Heart right ventricle (tissue), 16 donors: ENCODE measurements around the gene USP32. TPM values are rescaled to one million over a fixed set of nuclear protein-coding genes. Genes with fewer than 3 reads are reported as not detected.

ENCODE experiments used
- ATAC-seq, 8 donors: fragments of 200-7000 bp; cut with Tn5 transposase; one replicate each; pipeline ENCODE4 v1.9.1; 2020; ENCODE audit warnings: mild to moderate bottlenecking in 8 of 8, moderate library complexity in 8 of 8, moderate number of reproducible peaks in 1 of 8
- DNase-seq, 2 donors: peaks; one replicate each; pipeline ENCODE4 v3.0.0-alpha.2; 2020
- H3K27ac ChIP-seq, 10 donors: fragments of 200-600 bp; sonication (generic) in 2 of 10; one replicate each; pipeline versions ENCODE4 v1.5.0 to v1.8.0; 2020 to 2022; ENCODE audit warnings: mild to moderate bottlenecking in 3 of 10
- H3K27me3 ChIP-seq, 7 donors: fragments of 200-600 bp; one replicate each; pipeline ENCODE4 v1.8.0; 2021 to 2022; ENCODE audit warnings: mild to moderate bottlenecking in 2 of 7
- H3K36me3 ChIP-seq, 9 donors: fragments of 200-600 bp; sonication (generic) in 1 of 9; one replicate each; pipeline versions ENCODE4 v1.5.0 to v1.8.0; 2020 to 2022; ENCODE audit warnings: mild to moderate bottlenecking in 2 of 9
- H3K4me1 ChIP-seq, 9 donors: fragments of 200-600 bp; sonication (generic) in 1 of 9; one replicate each; pipeline versions ENCODE4 v1.5.0 to v1.8.0; 2020 to 2022; ENCODE audit warnings: mild to moderate bottlenecking in 4 of 9
- H3K4me3 ChIP-seq, 10 donors: fragments of 200-600 bp; sonication (generic) in 2 of 10; one replicate each; pipeline versions ENCODE4 v1.5.0 to v1.8.0; 2020 to 2022; ENCODE audit warnings: mild to moderate bottlenecking in 7 of 10, moderate library complexity in 2 of 10
- H3K9me3 ChIP-seq, 11 donors: fragments of 200-600 bp in 10 of 11; sonication (generic) in 2 of 11; one replicate each; pipeline versions ENCODE4 v1.5.0 to v1.8.0; 2013 to 2022; ENCODE audit warnings: mild to moderate bottlenecking in 2 of 11, control low read depth in 1 of 11, moderate library complexity in 1 of 11
- WGBS, 2 donors: extraction: QIAGEN DNeasy Blood & Tissue Kit; methylation state at CpG; one replicate each; pipeline ENCODE4 v1.1.7; 2013; ENCODE audit warnings: inconsistent platforms in 1 of 2; 5-methylcytosine and 5-hydroxymethylcytosine counted together
- intact Hi-C, 10 donors: fragments of 100-400 bp; cut with DNase I; formaldehyde crosslinking; loops; one replicate each; pipeline versions ENCODE4 v1.11.1 to v1.14.2; 2022
- polyA plus RNA-seq, 2 donors: library from polyadenylated mRNA; stranded (reverse); fragments of 200-250 nt; gene quantifications; one replicate each; pipeline ENCODE4 v1.2.3, GENCODE V29; 2013
- total RNA-seq, 10 donors: library from RNA; stranded (reverse); fragmentation: NEBNext Ultra II Directional in 3 of 10; extraction: Animal tissue kit (Norgen Biotek cat#: 25700) in 3 of 10; gene quantifications; one replicate each; pipeline versions ENCODE4 v1.2.1 to v1.2.4, GENCODE V29; 2021 to 2023
- TF ChIP-seq, protein P1 (sequence below), 9 donors: fragments of 200-600 bp; sonication (generic) in 2 of 9; IDR thresholded peaks; one replicate each; pipeline versions ENCODE4 v1.5.0 to v1.8.0; 2021 to 2022; ENCODE audit warnings: antibody characterized with exemption in 9 of 9, mild to moderate bottlenecking in 5 of 9, moderate library complexity in 1 of 9
- donor health status: Arrhythmogenic right ventricular cardiomyopathy.
- donor health status: ischemic (EF 13 %, LVEDD 7.1; RV severe dilation, severe dysfunction).
- donor health status: healthy with polysubstance abuse.
- donor health status: DM: no; HTN: yes; CAD: no.
- donor health status: DM: no; HTN: no; CAD: no.
- donor health status: ischemic (EF 25% LVEDD 6.9; RV normal size, moderate dysfunction).
- donor health status: ischemic (EF 25% LVEDD 5.7; RV mildly dilated, moderate dysfunction).
- donor health status: healthy.
- donor health status: DM: yes; HTN: yes; CAD: no.
- donor health status: Ischemic cardiomyopathy.
- donor health status: ischemic (EF 35%, LVEDD 5.7; RV mildly dilated, moderate dysfunction).
- donor health status: nonischemic (EF 11% LVEDD 7.7; RV severe dilation, severe dysfunction).
- donor health status: DM: yes; HTN: yes; CAD: no.
- donor health status: PGD.
- donor health status: ischemic (EF 29% LVEDD 5.4; RV normal size, mild dysfunction).
- donor health status: nonischemic (EF 23%, LVEDD 6.1; RV moderate dilation, normal function).

Gene USP32
- total and polyA plus RNA-seq, 12 donors: 13.3 to 38.6 (median 29.3) TPM

DNA sequence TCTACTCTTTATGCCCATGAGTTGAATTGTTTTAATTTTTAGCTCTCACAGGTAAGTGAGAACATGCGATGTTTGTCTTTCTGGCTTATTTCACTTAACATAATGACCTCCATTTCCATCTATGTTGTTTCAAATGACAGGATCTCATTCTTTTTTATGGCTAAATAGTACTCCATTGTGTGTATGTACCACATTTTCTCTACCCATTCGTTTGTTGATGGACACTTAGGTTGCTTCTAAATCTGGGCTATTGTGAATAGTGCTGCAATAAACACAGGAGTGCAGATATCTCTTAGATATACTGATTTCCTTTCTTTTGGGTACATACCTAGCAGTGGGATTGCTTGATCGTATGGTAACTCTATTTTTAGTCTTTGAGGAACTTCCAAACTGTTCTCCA, 261.5 kb downstream of the USP32 start:
- TF ChIP-seq, protein P1, sequence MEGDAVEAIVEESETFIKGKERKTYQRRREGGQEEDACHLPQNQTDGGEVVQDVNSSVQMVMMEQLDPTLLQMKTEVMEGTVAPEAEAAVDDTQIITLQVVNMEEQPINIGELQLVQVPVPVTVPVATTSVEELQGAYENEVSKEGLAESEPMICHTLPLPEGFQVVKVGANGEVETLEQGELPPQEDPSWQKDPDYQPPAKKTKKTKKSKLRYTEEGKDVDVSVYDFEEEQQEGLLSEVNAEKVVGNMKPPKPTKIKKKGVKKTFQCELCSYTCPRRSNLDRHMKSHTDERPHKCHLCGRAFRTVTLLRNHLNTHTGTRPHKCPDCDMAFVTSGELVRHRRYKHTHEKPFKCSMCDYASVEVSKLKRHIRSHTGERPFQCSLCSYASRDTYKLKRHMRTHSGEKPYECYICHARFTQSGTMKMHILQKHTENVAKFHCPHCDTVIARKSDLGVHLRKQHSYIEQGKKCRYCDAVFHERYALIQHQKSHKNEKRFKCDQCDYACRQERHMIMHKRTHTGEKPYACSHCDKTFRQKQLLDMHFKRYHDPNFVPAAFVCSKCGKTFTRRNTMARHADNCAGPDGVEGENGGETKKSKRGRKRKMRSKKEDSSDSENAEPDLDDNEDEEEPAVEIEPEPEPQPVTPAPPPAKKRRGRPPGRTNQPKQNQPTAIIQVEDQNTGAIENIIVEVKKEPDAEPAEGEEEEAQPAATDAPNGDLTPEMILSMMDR (IDR thresholded peaks at IDR 0.05): no peak
- Histone ChIP-seq H3K27me3 (peaks cover 0 to 12% (median 0%) of the 10 kb centered on the region in 7 donors), H3K4me1 (peaks cover 0 to 20% (median 14%) of the 10 kb centered on the region in 9 donors), H3K27ac (no peak overlapping the region), H3K4me3 (no peak overlapping the region), H3K36me3 (peaks cover 0 to 16% (median 0%) of the 10 kb centered on the region in 9 donors), H3K9me3 (no peaks in the 10 kb centered on the region)
- 81 to 86% methylated on average over 3 of the region's 3 CpGs for WGBS, 2 donors
- ATAC-seq: no peak
- intact Hi-C loops: no loop called here
- no peak for DNase-seq

DNA sequence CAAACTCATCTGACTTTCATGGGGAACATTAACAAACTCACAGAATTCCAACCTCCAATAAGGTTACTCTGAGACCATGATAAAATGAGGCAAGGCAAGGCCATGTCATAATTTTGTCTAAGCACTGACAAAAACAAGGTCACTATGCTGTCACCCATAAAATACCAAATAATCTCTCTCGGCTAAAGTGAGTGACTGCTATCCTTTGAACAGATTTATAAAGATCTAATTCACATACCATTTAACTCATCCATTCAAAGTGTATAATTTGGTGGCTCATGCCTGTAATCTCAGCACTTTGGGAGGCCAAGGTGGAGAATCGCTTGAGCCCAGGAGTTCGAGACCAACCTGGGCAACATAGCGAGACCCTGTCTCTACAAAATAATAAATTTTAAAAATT, 262.8 kb downstream of the USP32 start:
- Histone ChIP-seq H3K36me3 (peaks cover 0 to 16% (median 0%) of the 10 kb centered on the region in 9 donors), H3K27ac (no peak overlapping the region), H3K27me3 (peaks cover 0 to 12% (median 0%) of the 10 kb centered on the region in 7 donors), H3K4me1 (peaks cover 0 to 13% (median 8%) of the 10 kb centered on the region in 9 donors), H3K9me3 (no peaks in the 10 kb centered on the region), H3K4me3 (no peak overlapping the region)
- WGBS, 2 donors: 89 to 95% methylated on average over 4 of the region's 4 CpGs
- ATAC-seq (no peak), DNase-seq (no peak)
- intact Hi-C loops: no loop called here
- TF ChIP-seq, protein P1 (IDR thresholded peaks at IDR 0.05): no peak

Other genes starting within 250 kb of the USP32 start
- gene CA4, start 242.2 kb downstream of the USP32 start, total RNA-seq: 10 to 100 TPM in 7 of 10 donors, 1 to 10 TPM in 3; 5.7 to 35.1 (median 14.4) TPM
- gene CA4, start 242.2 kb downstream of the USP32 start, polyA plus RNA-seq: 10 to 100 TPM; 38.6 to 57.8 TPM
- under 1 TPM in 1 of 10 donors, not detected in 9; 0.44 TPM for gene CHCT1, start 30.4 kb upstream of the USP32 start, total RNA-seq
- gene CHCT1, start 30.4 kb upstream of the USP32 start, polyA plus RNA-seq: not detected
- 10 to 100 TPM; 12.5 to 22.8 (median 17.9) TPM for gene APPBP2, start 134.1 kb upstream of the USP32 start, total RNA-seq
- gene APPBP2, start 134.1 kb upstream of the USP32 start, polyA plus RNA-seq: 1 to 10 TPM; 4.6 to 4.9 TPM
- 10 to 100 TPM in 2 of 10 donors, 1 to 10 TPM in 8; 4.5 to 10.6 (median 7.8) TPM for gene PPM1D, start 208.1 kb upstream of the USP32 start, total RNA-seq
- 1 to 10 TPM; 3.1 to 4.0 TPM for gene PPM1D, start 208.1 kb upstream of the USP32 start, polyA plus RNA-seq